ENCODE data around the gene RORB.

Gene RORB

DNA sequence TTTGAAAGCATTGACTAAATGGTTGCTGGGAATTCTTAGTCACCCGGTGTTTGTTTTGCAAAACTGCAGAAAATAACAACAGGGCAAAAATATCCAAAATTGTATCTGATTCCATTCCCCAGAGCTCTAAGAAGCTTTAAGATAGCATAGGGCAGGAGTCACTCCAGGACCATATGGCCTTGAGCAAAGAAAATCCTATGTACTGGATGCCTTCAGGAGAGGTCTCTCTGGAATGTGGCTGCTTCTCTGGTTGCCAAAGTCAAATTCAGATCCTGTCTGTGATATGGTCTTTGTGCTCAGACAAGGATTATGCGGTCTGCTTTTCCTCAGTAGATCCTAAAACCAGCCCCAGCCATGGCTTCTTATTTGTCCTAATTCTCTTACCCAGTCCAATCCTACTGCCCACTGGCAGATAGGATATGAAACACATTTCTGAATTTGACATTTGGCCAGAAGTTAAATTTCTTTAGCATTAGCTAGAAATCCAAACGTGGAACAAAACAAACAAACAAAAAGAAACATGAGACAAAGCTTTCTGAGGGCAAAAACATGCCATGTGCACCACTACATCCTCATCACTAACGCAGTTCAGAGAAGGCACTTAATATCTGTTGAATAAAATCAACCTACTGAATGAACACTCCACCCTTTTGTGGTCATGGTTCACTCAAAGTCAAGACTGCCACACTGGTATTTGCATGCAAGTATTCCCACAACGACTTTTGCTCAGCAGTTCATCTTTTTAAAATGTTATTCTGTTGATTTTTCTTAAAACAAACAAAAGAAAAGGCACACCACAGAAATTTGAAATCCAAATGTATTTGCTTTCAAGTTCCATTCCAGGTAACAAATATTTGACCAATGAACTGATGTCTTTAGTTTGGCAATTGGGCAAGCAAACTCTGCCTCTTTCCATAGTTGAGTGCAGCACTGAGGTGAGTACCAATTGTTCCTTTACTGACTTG is 224.8 kb downstream of the RORB start:
- no peak for DNase-seq

DNA sequence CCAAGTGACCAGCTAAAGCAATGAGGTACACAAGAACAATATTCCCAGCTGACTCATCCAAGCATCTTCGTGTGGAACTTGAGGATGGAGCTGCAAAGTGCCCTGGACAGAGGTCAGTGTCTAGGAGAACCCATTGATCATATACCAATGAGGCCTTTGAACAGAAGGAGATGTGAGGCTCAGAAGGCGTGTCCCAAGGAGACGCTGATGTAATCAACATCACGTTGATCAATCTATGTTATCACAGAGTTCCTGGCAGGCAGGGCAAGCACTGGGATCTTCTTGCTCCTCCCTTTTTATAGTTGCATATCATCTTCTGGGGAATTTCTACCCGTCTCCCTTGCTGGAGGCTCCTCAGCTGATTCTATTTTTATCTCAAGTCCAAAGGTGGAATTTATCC is 227.2 kb downstream of the RORB start:
- DNase-seq: no peak

DNA sequence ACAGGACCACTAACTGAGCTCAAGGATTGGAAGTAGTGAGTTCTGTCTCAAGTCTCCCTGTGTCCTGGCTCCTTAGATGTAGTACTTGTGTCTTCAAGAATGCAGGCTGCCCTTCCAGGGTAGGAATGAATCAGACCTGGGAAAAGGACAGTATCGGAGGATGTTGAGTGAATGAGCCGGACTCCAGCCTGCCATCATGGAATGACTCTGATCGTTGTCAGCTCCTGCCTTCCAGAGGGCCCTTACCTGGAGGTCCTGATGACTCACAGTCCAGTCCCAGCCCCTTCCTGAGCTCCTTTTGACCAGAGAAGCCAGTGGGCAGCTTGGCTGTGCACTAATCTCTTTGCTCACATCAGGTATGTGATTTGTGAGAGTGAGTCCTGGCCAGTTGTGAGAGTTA is 229.4 kb downstream of the RORB start:
- no peak for DNase-seq

DNA sequence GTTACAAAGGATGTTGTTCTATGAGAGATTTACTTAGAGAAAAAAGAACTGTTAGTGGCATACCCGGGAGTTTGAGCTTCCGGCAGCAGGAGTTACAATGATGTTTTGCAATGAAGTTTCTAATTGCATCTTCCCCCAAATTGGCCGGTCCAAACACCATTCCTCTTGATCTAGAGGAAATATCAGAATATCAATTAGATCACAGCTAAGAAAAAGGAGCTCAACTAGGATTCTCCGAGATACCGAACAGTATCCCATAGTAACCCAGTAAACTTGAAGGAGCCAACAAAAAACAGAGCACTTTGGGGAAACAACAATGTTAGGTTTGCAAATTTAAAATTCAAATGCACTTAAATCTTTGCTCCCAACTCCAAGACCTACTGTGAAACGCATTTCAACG is 231.0 kb downstream of the RORB start:
- no peak for DNase-seq

DNA sequence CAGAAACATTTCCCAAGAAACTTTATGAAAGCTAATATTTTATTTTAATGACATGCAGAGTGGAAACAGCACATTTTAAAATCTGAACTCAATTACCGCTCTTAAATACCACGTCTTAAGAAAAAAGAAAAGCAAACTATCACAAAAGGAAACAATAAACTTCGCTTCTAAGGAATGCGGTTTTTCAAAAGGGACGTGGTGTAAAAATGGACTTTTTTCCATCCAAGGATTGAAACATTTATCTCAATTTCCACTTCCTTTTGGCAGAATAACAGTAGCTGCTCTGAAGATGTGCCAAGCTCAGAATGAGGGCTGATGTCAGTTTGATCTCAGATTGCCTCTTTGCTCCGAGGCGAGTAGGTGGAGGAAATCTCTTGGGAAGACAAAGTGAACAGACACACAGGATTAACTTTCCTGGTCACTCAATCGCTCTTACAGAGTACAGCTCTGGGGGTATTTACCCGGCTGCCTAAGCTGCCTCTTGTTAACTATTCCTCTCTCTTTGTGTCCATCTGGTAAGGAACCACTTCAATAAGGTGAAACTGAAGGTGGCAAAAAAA is 232.1 kb downstream of the RORB start:
- DNase-seq: no peak

DNA sequence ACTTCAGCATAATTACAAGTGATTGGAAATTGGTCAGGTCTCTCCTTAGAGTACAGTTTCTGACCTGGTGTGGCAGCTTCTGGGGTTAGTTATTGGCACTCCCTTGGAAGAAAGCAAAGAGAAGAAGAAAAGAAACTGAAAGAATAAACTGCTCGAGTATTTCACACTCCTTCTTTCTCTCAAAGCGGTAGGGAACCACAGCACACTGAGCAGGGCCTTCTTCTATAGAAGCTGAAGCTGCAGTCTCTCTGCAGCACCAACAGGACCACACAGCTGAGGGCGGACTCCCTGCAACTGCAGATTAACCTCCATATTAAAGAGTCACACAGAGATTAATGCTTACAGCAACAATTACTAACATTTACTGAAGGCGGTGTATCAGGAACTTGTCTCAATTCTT is 238.6 kb downstream of the RORB start:
- no peak for DNase-seq

DNA sequence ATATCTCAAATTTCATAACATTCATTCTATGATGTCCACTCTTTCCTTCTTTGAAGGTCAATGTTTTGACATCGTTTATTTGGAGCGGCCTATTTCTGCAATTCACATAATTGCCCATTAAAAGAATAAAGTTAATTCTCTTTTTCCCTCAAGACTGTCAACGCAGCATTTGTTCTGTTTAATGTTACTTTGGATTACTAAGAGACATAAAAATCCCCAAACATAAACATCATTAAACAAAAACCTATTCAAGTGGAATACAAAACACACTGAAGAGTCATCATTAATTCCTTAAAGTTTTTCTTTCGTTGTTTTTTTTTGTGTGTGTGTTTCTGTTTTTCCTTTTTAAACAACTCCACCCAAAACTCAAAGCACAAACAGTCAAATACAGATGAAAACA is 239.5 kb downstream of the RORB start:
- DNase-seq: no peak

DNA sequence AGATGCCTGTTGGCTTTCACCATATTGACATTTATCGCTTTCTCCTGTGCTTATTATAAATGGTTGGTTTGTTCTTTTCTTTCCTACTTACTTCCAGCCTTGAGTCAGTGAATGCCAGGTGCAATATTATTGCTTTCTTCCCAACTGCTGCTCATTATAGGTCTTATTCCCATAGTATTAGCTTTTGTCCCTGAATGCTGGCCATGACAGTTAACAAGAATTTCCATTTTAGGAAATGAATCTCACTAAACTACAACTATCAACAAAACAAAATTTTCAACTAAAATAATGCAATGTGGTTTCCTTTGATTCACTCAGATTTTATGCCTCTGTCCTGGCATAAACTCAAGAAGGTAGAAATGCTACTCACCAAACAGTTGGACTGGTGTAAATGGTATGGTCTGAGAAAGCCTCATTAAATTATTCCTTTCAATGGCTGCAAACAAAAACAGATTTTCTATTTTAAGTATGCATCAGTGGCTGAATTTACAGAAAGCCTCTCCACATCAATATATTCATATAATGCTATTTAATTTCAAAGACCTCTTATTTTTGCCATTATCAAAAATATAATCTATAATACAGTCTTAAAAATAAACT is 245.2 kb downstream of the RORB start:
- DNase-seq: no peak
